Left lung (tissue), 10 donors: ENCODE data around the gene SLC12A7. TPM values are rescaled to one million over a fixed set of nuclear protein-coding genes. Genes with fewer than 3 reads are reported as not detected.

Experiments used
- ATAC-seq: fragments of 200-7000 bp; cut with Tn5 transposase; one replicate; pipeline ENCODE4 v1.9.1; 2020; ENCODE audit warnings: moderate library complexity
- DNase-seq, 4 donors: peaks; one replicate each; pipeline ENCODE4 v3.0.0-alpha.2; 2013 to 2020
- H3K27ac ChIP-seq, 2 donors: fragments of 200-600 bp; sonication (generic) in 1 of 2; one replicate each; pipeline versions ENCODE4 v1.5.0 to v1.8.0; 2020 to 2021
- H3K27me3 ChIP-seq, 2 donors: fragments of 200-600 bp; sonication (generic) in 1 of 2; one replicate each; pipeline versions ENCODE4 v1.5.0 to v1.8.0; 2020 to 2021
- H3K36me3 ChIP-seq, 2 donors: fragments of 200-600 bp; sonication (generic) in 1 of 2; one replicate each; pipeline versions ENCODE4 v1.5.0 to v1.8.0; 2020 to 2021
- H3K4me1 ChIP-seq, 2 donors: fragments of 200-600 bp; one replicate each; pipeline ENCODE4 v1.8.0; 2021
- H3K4me3 ChIP-seq, 2 donors: fragments of 200-600 bp; sonication (generic) in 1 of 2; one replicate each; pipeline versions ENCODE4 v1.5.0 to v1.8.0; 2020 to 2021; ENCODE audit warnings: mild to moderate bottlenecking in 1 of 2
- H3K9me3 ChIP-seq, 2 donors: fragments of 200-600 bp; sonication (generic) in 1 of 2; one replicate each; pipeline versions ENCODE4 v1.5.0 to v1.8.0; 2020 to 2021
- CTCF ChIP-seq, 2 donors: fragments of 200-600 bp; sonication (generic) in 1 of 2; IDR thresholded peaks; one replicate each; pipeline versions ENCODE4 v1.5.0 to v1.8.0; 2021; ENCODE audit warnings: antibody characterized with exemption in 2 of 2
- intact Hi-C, 2 donors: fragments of 100-400 bp; cut with DNase I; formaldehyde crosslinking; loops; one replicate each; pipeline versions ENCODE4 v1.11.2 to v1.14.2; 2022
- polyA plus RNA-seq, 6 donors: library from polyadenylated mRNA; unstranded; fragments of 120-200 nt; gene quantifications; one replicate each; pipeline ENCODE4 v1.2.1, GENCODE V29; 2013; ENCODE audit not compliant: insufficient read length in 6 of 6
- total RNA-seq, 2 donors: library from RNA; stranded (reverse); fragmentation: NEBNext Ultra II Directional; extraction: Animal tissue kit (Norgen Biotek cat#: 25700); gene quantifications; one replicate each; pipeline ENCODE4 v1.2.1, GENCODE V29; 2021
- donor health status: DM: no; HTN: yes; CAD: no.
- donor health status: DM: no; HTN: no; CAD: no.

The SLC12A7 gene
- total and polyA plus RNA-seq, 8 donors: 28.1 to 45.0 (median 32.3) TPM

- peaks cover 11 to 36% of the 10 kb centered on the region in 2 donors for H3K27me3 ChIP-seq
- H3K4me3 ChIP-seq: no peak overlapping the region
- H3K36me3 ChIP-seq: no peaks in the 10 kb centered on the region
- DNase-seq: peak in 1 of 4 donors; percentile 76
- H3K9me3 ChIP-seq: no peaks in the 10 kb centered on the region
- no peak for TF ChIP-seq CTCF (IDR thresholded peaks at IDR 0.05)
- ATAC-seq: no peak
- intact Hi-C loops: no loop called here
- no peak overlapping the region for H3K27ac ChIP-seq
- H3K4me1 ChIP-seq: peaks cover 3 to 13% of the 10 kb centered on the region in 2 donors
These were observed 98.5 kb downstream of the SLC12A7 start for GRCh38 chr5:1013238-1013947.

- Histone ChIP-seq H3K9me3 (no peaks in the 10 kb centered on the region), H3K27ac (no peak overlapping the region), H3K4me3 (no peak overlapping the region), H3K36me3 (no peaks in the 10 kb centered on the region), H3K4me1 (peaks cover 3 to 13% of the 10 kb centered on the region in 2 donors), H3K27me3 (peaks cover 11 to 41% of the 10 kb centered on the region in 2 donors)
- DNase-seq (peak in 1 of 4 donors; percentile 43), ATAC-seq (no peak)
- no peak for TF ChIP-seq CTCF (IDR thresholded peaks at IDR 0.05)
- intact Hi-C loops: no loop called here
These were observed 99.0 kb downstream of the SLC12A7 start for GRCh38 chr5:1012900-1013237.

GRCh38 chr5:1012313-1012841 is 99.5 kb downstream of the SLC12A7 start:
- DNase-seq: peak in 1 of 4 donors; percentile 72
- no peak for TF ChIP-seq CTCF (IDR thresholded peaks at IDR 0.05)
- no peaks in the 10 kb centered on the region for H3K36me3 ChIP-seq
- no peak overlapping the region for H3K27ac ChIP-seq
- no peaks in the 10 kb centered on the region for H3K9me3 ChIP-seq
- intact Hi-C loops: no loop called here
- H3K4me3 ChIP-seq: no peak overlapping the region
- H3K4me1 ChIP-seq: peaks cover 3 to 13% of the 10 kb centered on the region in 2 donors
- peaks cover 14 to 46% of the 10 kb centered on the region in 2 donors for H3K27me3 ChIP-seq
- no peak for ATAC-seq

GRCh38 chr5:1011741-1012312 is 100.0 kb downstream of the SLC12A7 start:
- DNase-seq (peak in 1 of 4 donors; percentile 61), ATAC-seq (no peak)
- no peak for TF ChIP-seq CTCF (IDR thresholded peaks at IDR 0.05)
- Histone ChIP-seq H3K4me1 (peaks cover 3 to 13% of the 10 kb centered on the region in 2 donors), H3K27me3 (peaks cover 14 to 51% of the 10 kb centered on the region in 2 donors), H3K9me3 (no peaks in the 10 kb centered on the region), H3K27ac (no peak overlapping the region), H3K4me3 (peak overlapping the region in 1 of 2 donors; percentile 39), H3K36me3 (no peaks in the 10 kb centered on the region)
- intact Hi-C loops: no loop called here

- ATAC-seq (peak; percentile 48), DNase-seq (peak in 3 of 4 donors; percentile 40 to 62 (median 48))
- no peak for TF ChIP-seq CTCF (IDR thresholded peaks at IDR 0.05)
- Histone ChIP-seq H3K4me1 (peaks cover 3 to 13% of the 10 kb centered on the region in 2 donors), H3K27me3 (peaks cover 14 to 57% of the 10 kb centered on the region in 2 donors), H3K27ac (no peak overlapping the region), H3K4me3 (peak overlapping the region in 1 of 2 donors; percentile 39), H3K36me3 (no peaks in the 10 kb centered on the region), H3K9me3 (no peaks in the 10 kb centered on the region)
- intact Hi-C loops: no loop called here
These were observed 100.6 kb downstream of the SLC12A7 start for GRCh38 chr5:1011226-1011631.
